Keratinocyte (primary cell): ENCODE results near the gene TALDO1.

ENCODE experiments used
- EZH2 ChIP-seq: IDR thresholded peaks from one replicate; pipeline ENCODE4 v1.6.1; 2012; ENCODE audit warnings: inconsistent platforms, mild to moderate bottlenecking, low read length, moderate library complexity
- TF ChIP-seq, protein P1 (sequence below), 3 experiments: IDR thresholded peaks in 1 of 3; conservative IDR thresholded peaks in 1 of 3; optimal IDR thresholded peaks in 1 of 3; 2 replicates in 2 of 3; 3 replicates in 1 of 3; pipeline versions ENCODE3 to v1.5.1; 2011; ENCODE audit warnings: low read length in 3 of 3, mild to moderate bottlenecking in 3 of 3, moderate library complexity in 2 of 3, control low read depth in 1 of 3, inconsistent platforms in 1 of 3; ENCODE audit not compliant: insufficient read depth in 2 of 3; ENCODE audit errors: extremely low read depth in 1 of 3

DNA sequence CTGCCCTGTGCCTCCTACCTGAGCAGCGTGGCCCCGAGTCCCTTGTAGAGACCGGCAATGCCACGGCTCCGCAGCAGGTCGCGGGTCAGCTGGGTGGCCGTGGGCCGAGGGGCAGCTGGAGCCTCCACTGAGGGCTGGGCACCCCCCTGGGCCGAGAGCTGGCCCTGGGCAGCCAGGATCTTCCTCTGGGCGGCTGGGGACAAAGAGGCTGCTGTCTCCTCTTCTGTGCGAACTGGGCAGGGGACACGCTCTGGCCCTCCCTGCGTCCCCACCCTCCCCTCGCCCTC is 45.2 kb downstream of the TALDO1 start:
- TF ChIP-seq, protein P1, sequence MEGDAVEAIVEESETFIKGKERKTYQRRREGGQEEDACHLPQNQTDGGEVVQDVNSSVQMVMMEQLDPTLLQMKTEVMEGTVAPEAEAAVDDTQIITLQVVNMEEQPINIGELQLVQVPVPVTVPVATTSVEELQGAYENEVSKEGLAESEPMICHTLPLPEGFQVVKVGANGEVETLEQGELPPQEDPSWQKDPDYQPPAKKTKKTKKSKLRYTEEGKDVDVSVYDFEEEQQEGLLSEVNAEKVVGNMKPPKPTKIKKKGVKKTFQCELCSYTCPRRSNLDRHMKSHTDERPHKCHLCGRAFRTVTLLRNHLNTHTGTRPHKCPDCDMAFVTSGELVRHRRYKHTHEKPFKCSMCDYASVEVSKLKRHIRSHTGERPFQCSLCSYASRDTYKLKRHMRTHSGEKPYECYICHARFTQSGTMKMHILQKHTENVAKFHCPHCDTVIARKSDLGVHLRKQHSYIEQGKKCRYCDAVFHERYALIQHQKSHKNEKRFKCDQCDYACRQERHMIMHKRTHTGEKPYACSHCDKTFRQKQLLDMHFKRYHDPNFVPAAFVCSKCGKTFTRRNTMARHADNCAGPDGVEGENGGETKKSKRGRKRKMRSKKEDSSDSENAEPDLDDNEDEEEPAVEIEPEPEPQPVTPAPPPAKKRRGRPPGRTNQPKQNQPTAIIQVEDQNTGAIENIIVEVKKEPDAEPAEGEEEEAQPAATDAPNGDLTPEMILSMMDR (optimal IDR thresholded peaks at IDR 0.05 in 1 of 3, IDR thresholded peaks at IDR 0.05 in 1 of 3, conservative IDR thresholded peaks at IDR 0.05 in 1 of 3; ENCODE audit: extremely low read depth in 1 of 3, insufficient read depth in 2 of 3, low read length in 3 of 3) = no peak
- TF ChIP-seq EZH2 = no peak
